Epidermal melanocyte (primary cell): ENCODE data around the gene MPZL3.
"Not testable (repeated sequence)": the region's sequence is repeated elsewhere in the genome, so short reads cannot be mapped to it uniquely, and the experiment has no call there.

ENCODE experiments used
- DNase-seq: peaks from one replicate; pipeline ENCODE4 v3.0.0; 2011; ENCODE audit warnings: low spot score; ENCODE audit not compliant: insufficient read length

MPZL3 gene

GRCh38 chr11:118184784-118185579 lies 67.2 kb downstream of the MPZL3 start:
- DNase-seq, result no peak

DNA sequence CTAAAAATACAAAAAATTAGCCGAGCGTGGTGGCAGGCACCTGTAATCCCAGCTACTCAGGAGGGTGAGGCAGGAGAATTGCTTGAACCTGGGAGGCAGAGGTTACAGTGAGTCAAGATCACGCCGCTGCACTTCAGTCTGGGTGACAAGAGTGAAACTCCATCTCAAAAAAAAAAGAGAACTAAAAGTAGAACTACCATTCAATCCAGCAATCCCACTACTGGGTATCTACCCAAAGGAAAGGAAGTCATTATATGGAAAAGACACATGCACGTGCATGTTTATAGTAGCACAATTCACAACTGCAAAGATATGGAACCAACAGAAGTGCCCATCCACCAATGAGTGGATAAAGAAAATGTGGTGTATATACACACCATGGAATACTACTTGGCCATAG lies 68.5 kb downstream of the MPZL3 start:
- not testable (repeated sequence) for DNase-seq

DNA sequence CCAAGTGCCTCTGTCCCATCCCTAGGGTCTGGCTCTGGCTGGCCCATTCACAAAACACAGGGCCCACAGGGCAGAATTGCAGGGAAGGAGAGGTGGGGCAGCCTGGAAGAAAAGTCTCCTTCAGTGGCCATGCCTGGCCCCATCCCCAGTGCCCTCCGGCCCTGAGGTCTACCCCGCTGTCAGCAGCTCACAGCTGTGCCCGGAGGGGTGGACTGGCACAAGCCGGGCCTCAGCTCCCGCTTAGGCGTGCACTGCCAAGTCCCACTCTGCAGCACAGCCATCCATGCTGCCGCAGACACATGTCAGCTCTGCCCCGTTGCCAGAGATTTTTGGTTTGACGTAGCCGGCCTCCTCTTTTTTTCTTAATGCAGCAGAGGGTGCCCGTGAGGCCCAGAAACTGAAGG lies 71.9 kb downstream of the MPZL3 start:
- DNase-seq, result peak; percentile 28

DNA sequence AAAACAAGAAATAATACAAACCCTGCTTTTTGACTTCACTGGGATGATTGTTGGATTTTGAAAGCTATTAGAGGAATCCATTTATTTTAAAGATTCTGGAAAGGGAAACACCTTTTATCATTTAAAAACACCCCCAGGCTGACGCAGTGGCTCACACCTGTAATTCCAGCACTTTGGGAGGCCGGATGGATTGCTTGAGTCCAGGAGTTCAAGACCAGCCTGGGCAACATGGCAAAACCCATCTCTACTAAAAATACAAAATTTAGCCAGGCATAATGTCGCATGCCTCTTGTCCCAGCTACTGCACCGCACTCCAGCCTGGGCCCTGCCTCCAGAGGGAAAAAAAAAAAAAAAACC lies 75.4 kb downstream of the MPZL3 start:
- no peak for DNase-seq
